ENCODE measurements around the gene NOS3.

NOS3 gene

DNA sequence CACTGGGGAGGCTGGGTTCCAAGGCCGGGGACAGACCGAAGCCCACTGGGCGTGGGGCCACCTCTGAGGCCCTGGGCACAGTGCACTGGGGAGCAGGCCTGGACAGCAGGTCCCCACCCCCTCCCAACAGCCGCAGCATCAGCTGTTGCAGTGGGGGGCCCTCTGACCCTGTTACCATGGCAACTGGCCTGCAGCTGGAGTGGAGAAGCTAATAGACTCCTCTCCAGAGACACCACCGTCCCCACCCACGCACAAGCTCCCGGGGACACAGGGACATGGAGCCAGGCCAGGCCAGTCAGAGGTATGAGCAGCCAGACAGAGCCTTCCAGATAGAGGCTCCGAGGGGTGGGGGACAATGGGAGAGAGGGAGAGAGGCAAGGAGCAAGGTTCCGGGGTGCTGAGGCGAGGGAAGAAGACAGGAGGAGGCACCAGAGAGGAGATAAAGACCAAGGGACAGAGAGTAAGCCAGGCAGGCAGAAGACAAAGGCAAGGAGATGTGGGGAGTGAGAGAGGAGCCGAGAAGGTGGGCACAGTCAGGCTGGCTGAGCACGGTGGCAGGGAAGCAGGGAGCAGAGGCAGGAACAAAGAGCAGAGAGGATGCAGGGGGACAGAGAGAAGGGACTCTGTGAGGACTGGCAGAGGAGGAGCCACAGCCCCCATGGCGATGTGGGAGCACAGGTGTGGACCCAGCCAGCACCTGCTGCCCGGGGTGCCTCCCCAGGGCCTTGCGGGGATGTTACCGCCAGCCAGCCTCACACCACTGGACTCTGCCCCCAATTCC, 19.4 kb upstream of the NOS3 start:
- no peaks in the 10 kb centered on the region for H3K9me3 ChIP-seq (ENCODE audit: severe bottlenecking)
- no peak for DNase-seq
- no peaks in the 10 kb centered on the region for H3K27me3 ChIP-seq (ENCODE audit: insufficient read depth, low read depth, severe bottlenecking)
- H3K36me3 ChIP-seq = peaks cover 34% of the 10 kb centered on the region
- TF ChIP-seq, protein P1, sequence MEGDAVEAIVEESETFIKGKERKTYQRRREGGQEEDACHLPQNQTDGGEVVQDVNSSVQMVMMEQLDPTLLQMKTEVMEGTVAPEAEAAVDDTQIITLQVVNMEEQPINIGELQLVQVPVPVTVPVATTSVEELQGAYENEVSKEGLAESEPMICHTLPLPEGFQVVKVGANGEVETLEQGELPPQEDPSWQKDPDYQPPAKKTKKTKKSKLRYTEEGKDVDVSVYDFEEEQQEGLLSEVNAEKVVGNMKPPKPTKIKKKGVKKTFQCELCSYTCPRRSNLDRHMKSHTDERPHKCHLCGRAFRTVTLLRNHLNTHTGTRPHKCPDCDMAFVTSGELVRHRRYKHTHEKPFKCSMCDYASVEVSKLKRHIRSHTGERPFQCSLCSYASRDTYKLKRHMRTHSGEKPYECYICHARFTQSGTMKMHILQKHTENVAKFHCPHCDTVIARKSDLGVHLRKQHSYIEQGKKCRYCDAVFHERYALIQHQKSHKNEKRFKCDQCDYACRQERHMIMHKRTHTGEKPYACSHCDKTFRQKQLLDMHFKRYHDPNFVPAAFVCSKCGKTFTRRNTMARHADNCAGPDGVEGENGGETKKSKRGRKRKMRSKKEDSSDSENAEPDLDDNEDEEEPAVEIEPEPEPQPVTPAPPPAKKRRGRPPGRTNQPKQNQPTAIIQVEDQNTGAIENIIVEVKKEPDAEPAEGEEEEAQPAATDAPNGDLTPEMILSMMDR (IDR thresholded peaks at IDR 0.05; ENCODE audit: low read depth, low read length) = no peak
- H3K4me3 ChIP-seq (ENCODE audit: low read depth, low read length) = no peak overlapping the region
- no peak overlapping the region for H3K27ac ChIP-seq

DNA sequence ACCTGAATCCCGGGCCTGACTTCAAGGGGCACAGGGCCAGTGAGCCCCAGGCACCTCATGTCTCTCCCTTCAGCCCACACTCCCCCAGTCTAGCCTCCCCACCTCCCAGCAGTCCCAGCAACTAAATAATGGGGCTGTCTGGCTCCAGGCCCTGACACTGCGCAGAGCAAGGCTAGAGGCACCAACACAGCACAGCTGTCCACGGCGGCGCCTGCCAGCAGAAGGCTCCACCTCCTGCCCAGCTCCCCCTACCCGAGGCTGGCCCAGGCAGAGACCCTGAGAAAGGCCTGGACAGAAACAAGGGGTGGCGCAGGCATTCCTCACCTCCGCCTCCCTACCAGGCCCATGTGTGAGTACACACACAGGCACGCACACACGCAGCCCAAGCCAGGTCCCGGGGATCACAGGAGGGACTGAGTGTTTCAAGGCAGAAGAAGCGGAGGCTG, 18.8 kb upstream of the NOS3 start:
- TF ChIP-seq, protein P1 (IDR thresholded peaks at IDR 0.05; ENCODE audit: low read depth, low read length) = no peak
- Histone ChIP-seq H3K36me3 (peaks cover 32% of the 10 kb centered on the region), H3K27me3 (ENCODE audit: insufficient read depth, low read depth, severe bottlenecking) (no peaks in the 10 kb centered on the region), H3K4me3 (ENCODE audit: low read depth, low read length) (no peak overlapping the region), H3K9me3 (ENCODE audit: severe bottlenecking) (no peaks in the 10 kb centered on the region), H3K27ac (no peak overlapping the region)
- DNase-seq = no peak

DNA sequence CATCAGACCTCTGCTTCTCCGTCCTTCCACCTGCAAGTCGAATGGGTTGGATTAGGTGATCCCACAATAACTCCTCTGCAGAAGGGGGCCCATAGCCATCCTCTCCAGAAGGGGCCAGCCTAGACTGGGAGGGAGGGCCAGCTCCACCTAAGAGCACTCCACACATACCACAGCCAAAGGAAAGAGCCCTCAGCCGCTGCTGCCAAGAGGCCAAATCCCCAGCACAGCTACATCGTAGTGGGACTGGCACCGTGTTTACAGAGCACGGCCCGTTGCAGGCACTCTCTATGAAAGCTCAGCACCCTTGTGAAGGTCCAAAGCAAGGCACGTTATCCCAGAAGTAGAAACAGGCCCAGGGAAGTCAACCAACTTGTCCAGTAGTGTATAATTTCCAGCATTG, 18.1 kb upstream of the NOS3 start:
- peaks cover 25% of the 10 kb centered on the region for H3K36me3 ChIP-seq
- no peak for DNase-seq
- H3K27me3 ChIP-seq (ENCODE audit: insufficient read depth, low read depth, severe bottlenecking) = no peaks in the 10 kb centered on the region
- no peak overlapping the region for H3K4me3 ChIP-seq (ENCODE audit: low read depth, low read length)
- H3K27ac ChIP-seq = no peak overlapping the region
- TF ChIP-seq, protein P1 (IDR thresholded peaks at IDR 0.05; ENCODE audit: low read depth, low read length) = no peak
- H3K9me3 ChIP-seq (ENCODE audit: severe bottlenecking) = no peaks in the 10 kb centered on the region

DNA sequence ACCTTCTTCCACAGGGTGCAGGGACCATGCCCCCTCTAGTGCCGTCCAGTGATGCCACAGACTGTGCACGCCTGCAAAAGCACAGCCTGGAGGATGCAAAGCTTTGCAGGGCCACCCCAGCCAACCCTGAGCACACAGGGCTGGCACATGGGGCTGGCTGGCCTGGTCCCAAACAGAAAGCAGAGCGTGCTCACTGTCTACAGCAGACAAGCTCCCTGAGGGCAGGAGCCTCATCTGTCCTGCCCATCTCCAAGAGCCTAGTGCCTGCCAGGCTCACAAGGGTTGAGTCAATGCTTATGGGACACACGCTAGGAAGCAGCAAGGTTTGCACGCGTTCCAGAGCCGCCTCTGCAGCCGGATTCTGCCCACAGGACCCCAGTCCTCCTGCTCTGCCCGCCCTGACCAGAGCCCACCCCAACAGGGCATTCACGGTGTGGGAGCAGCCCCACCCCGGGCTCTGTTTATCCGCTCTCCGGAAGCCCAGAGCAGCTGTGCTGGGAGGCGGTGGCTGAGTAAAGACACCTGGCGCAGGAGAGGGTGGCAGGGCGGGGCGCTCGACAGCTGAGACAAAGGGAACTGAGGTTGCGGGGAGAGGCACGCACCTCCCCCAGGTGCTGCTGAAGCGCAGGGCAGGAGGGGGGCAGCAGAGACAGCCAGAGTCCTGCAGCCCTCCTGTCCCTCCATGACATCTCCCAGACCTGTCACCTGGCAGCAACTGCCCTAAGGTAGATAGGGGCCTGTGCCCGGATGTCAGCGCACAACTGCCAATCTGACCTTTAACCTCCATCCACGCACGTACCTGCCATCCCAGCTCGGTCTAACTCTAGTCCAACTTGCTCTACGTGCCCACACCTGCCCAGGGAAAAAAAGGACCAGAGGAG, 17.0 kb upstream of the NOS3 start:
- TF ChIP-seq, protein P1 (IDR thresholded peaks at IDR 0.05; ENCODE audit: low read depth, low read length) = no peak
- Histone ChIP-seq H3K27ac (no peak overlapping the region), H3K27me3 (ENCODE audit: insufficient read depth, low read depth, severe bottlenecking) (no peaks in the 10 kb centered on the region), H3K4me3 (ENCODE audit: low read depth, low read length) (no peak overlapping the region), H3K9me3 (ENCODE audit: severe bottlenecking) (no peaks in the 10 kb centered on the region), H3K36me3 (peaks cover 19% of the 10 kb centered on the region)
- no peak for DNase-seq

DNA sequence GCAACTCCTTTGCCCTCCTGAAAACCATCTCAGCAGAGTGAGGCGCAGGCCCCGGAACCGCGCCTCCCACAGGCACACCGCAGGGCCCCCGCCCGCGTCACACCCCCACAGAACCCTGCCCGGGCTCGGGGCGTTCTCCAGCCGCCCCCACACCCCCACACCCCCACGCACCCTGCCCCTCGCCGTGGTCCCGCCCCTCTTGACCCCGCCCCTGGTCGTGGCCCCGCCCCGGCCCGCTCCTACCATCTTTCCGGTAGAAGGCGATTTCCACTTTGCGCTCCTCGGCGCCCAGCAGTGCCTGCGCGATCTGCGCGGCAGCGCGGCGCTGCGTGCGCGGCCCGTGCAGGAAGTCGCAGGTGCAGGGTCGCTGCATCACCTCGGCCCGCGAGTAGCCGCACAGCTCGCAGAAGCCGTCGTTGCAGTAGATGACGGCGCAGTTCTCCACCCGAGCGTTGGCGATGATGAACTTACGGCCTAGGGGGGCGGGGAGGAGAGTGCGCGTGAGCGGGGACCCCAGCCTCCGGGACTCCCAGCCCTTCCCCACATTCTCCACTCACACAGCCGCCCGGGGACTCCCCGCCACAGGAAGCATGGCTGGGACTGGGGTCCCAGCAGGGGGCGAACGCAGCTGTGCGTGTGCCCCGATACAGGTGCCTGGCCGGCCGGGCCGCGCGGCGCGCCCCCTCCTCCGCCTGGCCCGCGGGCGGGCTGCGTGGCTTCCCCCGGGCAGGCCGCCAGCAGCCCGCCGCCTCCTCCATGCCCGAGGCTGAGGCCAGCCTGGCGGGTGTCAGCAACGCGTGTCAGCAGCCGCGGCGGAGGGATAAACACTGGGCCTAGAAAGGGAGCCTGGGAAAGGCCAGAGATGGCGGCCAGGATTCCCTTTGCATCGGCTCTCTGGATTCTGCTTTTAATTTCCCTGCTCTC, 16.1 kb upstream of the NOS3 start:
- peak; percentile 58 for DNase-seq
- Histone ChIP-seq H3K27ac (peak overlapping the region; percentile 55), H3K4me3 (ENCODE audit: low read depth, low read length) (peak overlapping the region; percentile 49), H3K27me3 (ENCODE audit: insufficient read depth, low read depth, severe bottlenecking) (no peaks in the 10 kb centered on the region), H3K36me3 (peaks cover 19% of the 10 kb centered on the region), H3K9me3 (ENCODE audit: severe bottlenecking) (no peaks in the 10 kb centered on the region)
- TF ChIP-seq, protein P1 (IDR thresholded peaks at IDR 0.05; ENCODE audit: low read depth, low read length) = peak; percentile 38
